H1 (cell line): ENCODE data around the gene RAB11B. TPM values are rescaled to one million over a fixed set of nuclear protein-coding genes. Genes with fewer than 3 reads are reported as not detected.

Experiments
- CTCF ChIA-PET: fragments of 300-600 bp; sonication (Branson Sonifier 250); formaldehyde crosslinking; loops from one replicate; lab custom pipeline; 2021; ENCODE audit not compliant: partially characterized antibody; lab: Charles Lee
- POLR2A ChIA-PET: fragments of 300-600 bp; sonication (Branson Sonifier 250); formaldehyde crosslinking; loops from one replicate; lab custom pipeline; 2021; ENCODE audit warnings: inconsistent platforms; ENCODE audit not compliant: partially characterized antibody; lab: Charles Lee
- DNase-seq, 2 experiments: peaks; one replicate each; pipeline versions ENCODE4 v3.0.0 to v3.0.0-alpha.2; 2010 to 2022; ENCODE audit warnings: low spot score in 2 of 2, low read depth in 1 of 2, mixed read lengths in 1 of 2
- FAIRE-seq: peaks from 2 replicates; lab custom pipeline; 2011; peaks lifted over from hg19 to GRCh38; lab: Jason Lieb, UNC
- H2AFZ ChIP-seq: 2 replicates; pipeline ENCODE4 v1.8.1; 2012; ENCODE audit warnings: low read length, inconsistent platforms
- H2AK5ac ChIP-seq: 2 replicates; pipeline ENCODE4 v1.6.1; 2013; ENCODE audit warnings: low read depth, low read length
- H2BK120ac ChIP-seq: replicated peaks from 2 replicates; pipeline ENCODE3; 2013; ENCODE audit warnings: low read depth, low read length, inconsistent platforms
- H2BK12ac ChIP-seq: 2 replicates; pipeline ENCODE4 v1.6.1; 2013; ENCODE audit warnings: low read depth, low read length
- H2BK15ac ChIP-seq: 2 replicates; pipeline ENCODE4 v1.6.1; 2013; ENCODE audit warnings: low read length
- H2BK20ac ChIP-seq: 2 replicates; pipeline ENCODE4 v1.6.1; 2013; ENCODE audit warnings: low read length
- H2BK5ac ChIP-seq: 2 replicates; pipeline ENCODE4 v1.6.1; 2013; ENCODE audit warnings: low read depth, low read length
- H3K14ac ChIP-seq: 2 replicates; pipeline ENCODE4 v1.6.1; 2013; ENCODE audit warnings: inconsistent platforms; ENCODE audit not compliant: insufficient read length
- H3K18ac ChIP-seq: 2 replicates; pipeline ENCODE4 v1.6.1; 2013; ENCODE audit warnings: low read length; ENCODE audit errors: extremely low read depth
- H3K23ac ChIP-seq: 2 replicates; pipeline ENCODE4 v1.6.1; 2013; ENCODE audit warnings: inconsistent platforms; ENCODE audit not compliant: insufficient read length
- H3K23me2 ChIP-seq: 2 replicates; pipeline ENCODE4 v1.6.1; 2013; ENCODE audit warnings: low read depth, low read length
- H3K27ac ChIP-seq: 2 replicates; pipeline ENCODE4 v1.6.1; 2011; ENCODE audit warnings: low read depth, low read length, inconsistent platforms
- H3K27me3 ChIP-seq, 4 experiments: replicated peaks in 1 of 4; 1 replicate in 1 of 4; 2 replicates in 3 of 4; pipeline versions ENCODE4 v1.6.1 to v1.8.1; 2011 to 2013; ENCODE audit warnings: low read length in 3 of 4, mild to moderate bottlenecking in 3 of 4, inconsistent platforms in 2 of 4, mixed read lengths in 2 of 4, moderate library complexity in 1 of 4; ENCODE audit not compliant: control insufficient read depth in 3 of 4, insufficient read depth in 3 of 4; ENCODE audit errors: extremely low read depth in 1 of 4
- H3K36me3 ChIP-seq, 4 experiments: 2 replicates each; pipeline versions ENCODE4 v1.6.1 to v1.8.1; 2011 to 2013; ENCODE audit warnings: mild to moderate bottlenecking in 4 of 4, low read length in 3 of 4, moderate library complexity in 2 of 4, control low read depth in 1 of 4, inconsistent platforms in 1 of 4; ENCODE audit not compliant: insufficient read depth in 4 of 4, control insufficient read depth in 2 of 4
- H3K4ac ChIP-seq: replicated peaks from 2 replicates; pipeline ENCODE3; 2013; ENCODE audit warnings: low read length, low read depth, mixed read lengths, inconsistent platforms; ENCODE audit not compliant: insufficient read length
- H3K4me1 ChIP-seq, 4 experiments: replicated peaks in 1 of 4; 1 replicate in 1 of 4; 2 replicates in 3 of 4; pipeline versions ENCODE4 v1.6.1 to v1.8.1; 2011 to 2013; ENCODE audit warnings: low read length in 3 of 4, inconsistent platforms in 2 of 4, mixed read lengths in 1 of 4; ENCODE audit not compliant: insufficient read depth in 4 of 4, control insufficient read depth in 3 of 4
- H3K4me2 ChIP-seq, 2 experiments: 2 replicates each; pipeline versions ENCODE4 v1.6.1 to v1.8.1; 2011 to 2013; ENCODE audit warnings: low read depth in 2 of 2, low read length in 2 of 2, control low read depth in 1 of 2, inconsistent platforms in 1 of 2, mild to moderate bottlenecking in 1 of 2; ENCODE audit not compliant: insufficient read depth in 1 of 2
- H3K4me3 ChIP-seq, 4 experiments: fragments of 200-600, 300-600 bp in 1 of 4; sonication (generic), shearing (Covaris generic), sonication (Bioruptor Twin) in 1 of 4; 2 replicates each; pipeline versions ENCODE4 v1.5.1 to v1.8.1; 2011 to 2016; ENCODE audit warnings: low read length in 4 of 4, low read depth in 3 of 4, control low read depth in 2 of 4, inconsistent platforms in 2 of 4, mild to moderate bottlenecking in 2 of 4, mixed read lengths in 1 of 4, moderate library complexity in 1 of 4; ENCODE audit not compliant: insufficient read depth in 2 of 4; ENCODE audit errors: extremely low read depth in 1 of 4
- H3K56ac ChIP-seq: replicated peaks from 2 replicates; pipeline ENCODE3; 2013; ENCODE audit warnings: low read depth, mild to moderate bottlenecking, mixed read lengths, low read length, inconsistent platforms; ENCODE audit not compliant: insufficient read length
- H3K79me1 ChIP-seq: 2 replicates; pipeline ENCODE4 v1.6.1; 2013; ENCODE audit warnings: low read depth, low read length, control low read depth
- H3K79me2 ChIP-seq, 2 experiments: 2 replicates each; pipeline versions ENCODE4 v1.6.1 to v1.8.1; 2012 to 2013; ENCODE audit warnings: low read length in 2 of 2, mild to moderate bottlenecking in 2 of 2, inconsistent platforms in 1 of 2; ENCODE audit not compliant: insufficient read depth in 2 of 2, control insufficient read depth in 1 of 2
- H3K9ac ChIP-seq, 4 experiments: replicated peaks in 1 of 4; 1 replicate in 1 of 4; 2 replicates in 3 of 4; pipeline versions ENCODE4 v1.6.1 to v1.8.1; 2011 to 2013; ENCODE audit warnings: low read depth in 3 of 4, low read length in 3 of 4, control low read depth in 2 of 4, mild to moderate bottlenecking in 2 of 4, moderate library complexity in 2 of 4, inconsistent platforms in 1 of 4; ENCODE audit errors: extremely low read depth in 1 of 4
- H3K9me3 ChIP-seq, 2 experiments: 2 replicates each; pipeline versions ENCODE4 v1.6.1 to v1.8.1; 2012 to 2013; ENCODE audit warnings: mild to moderate bottlenecking in 2 of 2, moderate library complexity in 2 of 2, control low read depth in 1 of 2, inconsistent platforms in 1 of 2, low read depth in 1 of 2, low read length in 1 of 2, mixed read lengths in 1 of 2; ENCODE audit not compliant: insufficient read depth in 2 of 2
- H4K20me1 ChIP-seq, 2 experiments: replicated peaks in 1 of 2; 2 replicates each; pipeline versions ENCODE3 to v1.8.1; 2011 to 2013; ENCODE audit warnings: inconsistent platforms in 2 of 2, low read length in 2 of 2, mild to moderate bottlenecking in 1 of 2; ENCODE audit not compliant: insufficient read depth in 2 of 2, control insufficient read depth in 1 of 2
- H4K5ac ChIP-seq: 2 replicates; pipeline ENCODE4 v1.6.1; 2013; ENCODE audit warnings: low read length, low read depth, mixed read lengths, inconsistent platforms; ENCODE audit not compliant: insufficient read length
- H4K8ac ChIP-seq: 2 replicates; pipeline ENCODE4 v1.8.0; 2013; ENCODE audit warnings: mild to moderate bottlenecking, moderate library complexity, low read length, inconsistent platforms; ENCODE audit not compliant: insufficient read depth; ENCODE audit errors: extremely low read depth
- H4K91ac ChIP-seq: replicated peaks from 2 replicates; pipeline ENCODE3; 2013; ENCODE audit warnings: low read length, mixed read lengths, inconsistent platforms; ENCODE audit not compliant: insufficient read length
- BACH1 ChIP-seq: IDR thresholded peaks from 2 replicates; pipeline ENCODE4 v1.6.1; 2012; ENCODE audit warnings: low read length, improper control_type of control experiment
- BCL11A ChIP-seq, 2 experiments: IDR thresholded peaks; one replicate each; pipeline ENCODE4 v1.6.1; 2011; ENCODE audit warnings: low read depth in 2 of 2, low read length in 2 of 2, mild to moderate bottlenecking in 2 of 2
- BRCA1 ChIP-seq: IDR thresholded peaks from 2 replicates; pipeline ENCODE4 v1.6.1; 2012; ENCODE audit warnings: low read depth, low read length, improper control_type of control experiment
- FOSL1 ChIP-seq: IDR thresholded peaks from 2 replicates; pipeline ENCODE4 v1.6.1; 2011; ENCODE audit warnings: mild to moderate bottlenecking, low read depth, low read length, moderate library complexity; ENCODE audit not compliant: insufficient read depth
- HDAC2 ChIP-seq, 2 experiments: fragments of 300-600 bp in 1 of 2; sonication (generic) in 1 of 2; IDR thresholded peaks; 2 replicates each; pipeline ENCODE4 v1.6.1; 2011 to 2012; ENCODE audit warnings: low read depth in 2 of 2, low read length in 2 of 2, mild to moderate bottlenecking in 2 of 2, moderate library complexity in 2 of 2, borderline replicate concordance in 1 of 2, inconsistent platforms in 1 of 2
- JUND ChIP-seq: IDR thresholded peaks from 2 replicates; pipeline ENCODE4 v1.6.1; 2011; ENCODE audit warnings: mild to moderate bottlenecking, improper control_type of control experiment, low read length
- NRF1 ChIP-seq: IDR thresholded peaks from 2 replicates; pipeline ENCODE4 v1.6.1; 2011; ENCODE audit warnings: mild to moderate bottlenecking, low read depth, low read length, improper control_type of control experiment
- POLR2A ChIP-seq, 2 experiments: IDR thresholded peaks; 1 replicate in 1 of 2; 2 replicates in 1 of 2; pipeline ENCODE4 v1.6.1; 2011; ENCODE audit warnings: low read depth in 2 of 2, low read length in 2 of 2, mild to moderate bottlenecking in 2 of 2; ENCODE audit errors: control extremely low read depth in 1 of 2
- RFX5 ChIP-seq: IDR thresholded peaks from 2 replicates; pipeline ENCODE4 v1.6.1; 2011; ENCODE audit warnings: low read depth, low read length, improper control_type of control experiment, borderline replicate concordance
- SP1 ChIP-seq: IDR thresholded peaks from 2 replicates; pipeline ENCODE4 v1.6.1; 2011; ENCODE audit warnings: low read depth, low read length
- TCF12 ChIP-seq: IDR thresholded peaks from 2 replicates; pipeline ENCODE4 v1.6.1; 2011; ENCODE audit warnings: low read depth, mild to moderate bottlenecking, low read length
- WGBS, 2 experiments: shearing (Covaris generic) in 1 of 2; methylation state at CpG; one replicate each; pipeline versions ENCODE4 v1.1.6 to v1.1.7; 2013 to 2015; ENCODE audit warnings: low lambda C conversion rate in 2 of 2, mixed read lengths in 2 of 2, inconsistent platforms in 1 of 2, low coverage in 1 of 2, missing lambda C conversion rate in 1 of 2; ENCODE audit not compliant: insufficient replicate concordance in 2 of 2, insufficient coverage in 1 of 2, insufficient read length in 1 of 2; ENCODE audit errors: extremely low coverage in 1 of 2, missing lambda C conversion rate in 1 of 2; 5-methylcytosine and 5-hydroxymethylcytosine counted together
- polyA plus RNA-seq, 7 experiments: library from polyadenylated mRNA; depleted of rRNA in 3 of 7; stranded (reverse) in 5 of 7; unstranded in 2 of 7; fragments of >200 nt in 5 of 7; fragments of 200-250 nt in 2 of 7; gene quantifications; 1 replicate in 5 of 7; 2 replicates in 1 of 7; 4 replicates in 1 of 7; pipeline versions ENCODE4 v1.2.1 to v1.2.3, GENCODE V29; 2011 to 2013; ENCODE audit warnings: missing spikeins in 2 of 7, mixed read lengths in 2 of 7
- total RNA-seq: library from RNA; stranded (reverse); fragmentation: NEBNext Ultra II Directional; extraction: Animal tissue kit (Norgen Biotek cat#: 25700); gene quantifications from 2 replicates; pipeline ENCODE4 v1.2.1, GENCODE V29; 2021
- TF ChIP-seq, protein P1 (sequence below): IDR thresholded peaks from 2 replicates; pipeline ENCODE4 v1.6.1; 2011; ENCODE audit warnings: low read depth, mild to moderate bottlenecking, low read length; ENCODE audit not compliant: insufficient read depth

Gene RAB11B
- total and polyA plus RNA-seq, 2 of the 8 experiments (the other 6 are each of a cell fraction or from before 2014, with no cell fraction given): 50.2 to 85.8 TPM

DNA sequence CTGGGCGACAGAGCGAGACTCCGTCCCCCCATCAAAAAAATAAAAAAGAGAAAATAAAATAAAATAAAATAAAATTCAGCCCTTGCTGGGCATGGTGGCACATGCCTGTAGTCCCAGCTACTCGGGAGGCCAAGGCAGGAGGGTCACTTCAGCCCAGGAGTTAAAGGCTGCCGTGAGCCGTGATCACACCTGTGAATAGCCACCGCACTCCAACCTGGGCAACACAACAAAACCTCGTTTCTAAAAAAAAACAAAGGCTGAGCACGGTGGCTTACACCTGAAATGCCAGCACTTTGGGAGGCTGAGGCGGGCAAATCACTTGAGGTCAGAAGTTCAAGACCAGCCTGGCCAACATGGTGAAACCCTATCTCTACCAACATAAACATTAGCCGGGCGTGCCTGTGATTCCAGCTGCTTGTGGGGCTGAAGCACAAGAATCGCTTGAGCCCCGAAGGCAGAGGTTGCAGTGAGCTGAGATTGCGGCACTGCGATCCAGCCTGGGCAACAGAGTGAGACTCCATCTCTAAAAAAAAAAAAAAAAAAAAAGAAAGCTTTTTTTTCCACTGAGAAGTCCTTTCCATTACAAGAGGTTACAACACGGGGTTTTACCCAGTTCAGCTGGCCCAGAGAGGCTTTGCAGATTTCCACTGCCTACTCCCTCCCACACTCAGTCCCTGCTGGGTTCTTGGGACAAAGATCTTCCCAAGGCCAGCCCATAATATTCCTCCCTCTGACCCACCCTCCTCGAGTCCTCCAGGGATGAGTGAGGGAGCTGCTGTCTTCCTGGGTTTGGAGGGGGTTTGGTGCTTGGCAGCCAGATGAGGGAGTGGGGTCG is 19.8 kb upstream of the RAB11B start:
- FAIRE-seq: no peak
- DNase-seq: no peak
- H3K23me2 ChIP-seq: peaks cover 2% of the 10 kb centered on the region; the same call in 1 of the 2 replicates
- H2BK120ac ChIP-seq: no peak overlapping the region
- H3K18ac ChIP-seq: no peak overlapping the region
- ChIA-PET POLR2A (interaction anchor here (1.2 to 9.2 kb wide), 2 partner anchors 22 to 71 kb away, joined by 3 to 71 read pairs; partner anchors contain the start of gene RAB11B), CTCF (interaction anchor here (1.2 to 6.0 kb wide), 2 partner anchors 8 to 17 kb away, joined by 3 to 45 read pairs; no protein-coding TSS in a partner anchor)
- H4K91ac ChIP-seq: no peak overlapping the region
- 0 out of 2 replicates have a peak overlapping the region, but pooled peaks have one; percentile 12 for H2BK5ac ChIP-seq
- H4K20me1 ChIP-seq: no peaks in the 10 kb centered on the region
- no peak overlapping the region for H2BK20ac ChIP-seq
- H3K79me2 ChIP-seq: no peaks in the 10 kb centered on the region
- no peak overlapping the region for H4K5ac ChIP-seq
- no peak overlapping the region for H2AK5ac ChIP-seq
- no peak overlapping the region for H3K4me2 ChIP-seq
- no peak overlapping the region for H3K14ac ChIP-seq
- peaks cover 0 to 7% (median 6%) of the 10 kb centered on the region in 4 experiments; a peak in 6 of 7 replicates for H3K4me1 ChIP-seq
- H3K23ac ChIP-seq: no peak overlapping the region
- no peak overlapping the region for H3K9ac ChIP-seq
- no peak overlapping the region for H2BK15ac ChIP-seq
- no peaks in the 10 kb centered on the region; a peak in 2 of 8 replicates for H3K36me3 ChIP-seq
- H3K4me3 ChIP-seq: no peak overlapping the region
- H3K79me1 ChIP-seq: no peaks in the 10 kb centered on the region; the same call in 1 of the 2 replicates
- H3K9me3 ChIP-seq: no peaks in the 10 kb centered on the region
- H3K4ac ChIP-seq: no peak overlapping the region
- H4K8ac ChIP-seq: no peak overlapping the region; the same call in 1 of the 2 replicates
- no peak overlapping the region for H2AFZ ChIP-seq
- no peak overlapping the region for H3K56ac ChIP-seq
- H3K27ac ChIP-seq: no peak overlapping the region
- peaks cover 0 to 12% (median 8%) of the 10 kb centered on the region in 4 experiments; a peak in 6 of 7 replicates for H3K27me3 ChIP-seq
- 92% methylated on average over 19 of the region's 19 CpGs; no CpG with 5 or more reads in 1 of the 2 experiments for WGBS, 2 experiments
- no peak overlapping the region for H2BK12ac ChIP-seq
- TF ChIP-seq SP1 (no peak), JUND (no peak), NRF1 (no peak), BACH1 (no peak), POLR2A (IDR thresholded peaks at IDR 0.05; ENCODE audit: control extremely low read depth in 1 of 2, low read depth in 2 of 2, low read length in 2 of 2) (no peak), HDAC2 (IDR thresholded peaks at IDR 0.05; ENCODE audit: borderline replicate concordance in 1 of 2, low read depth in 2 of 2, low read length in 2 of 2) (no peak), BCL11A (IDR thresholded peaks at IDR 0.05; ENCODE audit: low read depth in 2 of 2, low read length in 2 of 2) (no peak), RFX5 (no peak), FOSL1 (no peak), BRCA1 (no peak), TCF12 (no peak)
- TF ChIP-seq, protein P1, sequence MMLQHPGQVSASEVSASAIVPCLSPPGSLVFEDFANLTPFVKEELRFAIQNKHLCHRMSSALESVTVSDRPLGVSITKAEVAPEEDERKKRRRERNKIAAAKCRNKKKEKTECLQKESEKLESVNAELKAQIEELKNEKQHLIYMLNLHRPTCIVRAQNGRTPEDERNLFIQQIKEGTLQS: no peak
